ENCODE results near the gene PPP6R1.

The PPP6R1 gene

GRCh38 chr19:55244004-55244680 lies 14.7 kb downstream of the PPP6R1 start:
- DNase-seq = no peak

GRCh38 chr19:55242517-55242916 lies 16.3 kb downstream of the PPP6R1 start:
- no peak for DNase-seq

- no peak for DNase-seq
Observed at GRCh38 chr19:55241935-55242464, 16.8 kb downstream of the PPP6R1 start.

GRCh38 chr19:55241143-55241934 lies 17.5 kb downstream of the PPP6R1 start:
- DNase-seq = no peak

GRCh38 chr19:55240713-55241020 lies 18.1 kb downstream of the PPP6R1 start:
- no peak for DNase-seq

GRCh38 chr19:55239004-55239403 lies 19.8 kb downstream of the PPP6R1 start:
- DNase-seq = no peak

- no peak for DNase-seq
Observed at GRCh38 chr19:55238030-55238429, 20.8 kb downstream of the PPP6R1 start.

GRCh38 chr19:55232986-55233385 lies 25.8 kb downstream of the PPP6R1 start:
- DNase-seq = no peak

GRCh38 chr19:55232286-55232602 lies 26.6 kb downstream of the PPP6R1 start:
- DNase-seq = no peak

GRCh38 chr19:55231391-55232285 lies 27.2 kb downstream of the PPP6R1 start:
- DNase-seq = no peak

- no peak for DNase-seq
Observed at GRCh38 chr19:55230780-55231179, 28.0 kb downstream of the PPP6R1 start.

- no peak for DNase-seq
Observed at GRCh38 chr19:55230329-55230728, 28.5 kb downstream of the PPP6R1 start.

- DNase-seq = no peak
Observed at GRCh38 chr19:55229789-55230182, 29.0 kb downstream of the PPP6R1 start.

GRCh38 chr19:55229145-55229788 lies 29.6 kb downstream of the PPP6R1 start:
- no peak for DNase-seq

- no peak for DNase-seq
Observed at GRCh38 chr19:55228403-55229031, 30.3 kb downstream of the PPP6R1 start, which contains the start of gene TMEM86B. Gene TMEM86B, minus strand, starts transcription at chr19:55228763. Its CDS starts 22 bp downstream, at chr19:55228741.

GRCh38 chr19:55228015-55228391 lies 30.8 kb downstream of the PPP6R1 start:
- DNase-seq = no peak

- DNase-seq = no peak
Observed at GRCh38 chr19:55227241-55228014, 31.4 kb downstream of the PPP6R1 start.

- DNase-seq = no peak
Observed at GRCh38 chr19:55226788-55227187, 32.0 kb downstream of the PPP6R1 start.

- DNase-seq = no peak
Observed at GRCh38 chr19:55226273-55226672, 32.5 kb downstream of the PPP6R1 start.

- no peak for DNase-seq
Observed at GRCh38 chr19:55225415-55225958, 33.3 kb downstream of the PPP6R1 start.
